Body of pancreas (tissue), 4 donors: Measurements from ENCODE around the gene BMP4. TPM values are rescaled to one million over a fixed set of nuclear protein-coding genes. Genes with fewer than 3 reads are reported as not detected.

ENCODE experiments used
- ATAC-seq: fragments of 150-250 bp; one replicate; pipeline ENCODE4 v1.9.1; 2016
- DNase-seq, 4 donors: peaks; one replicate each; pipeline ENCODE4 v3.0.0-alpha.2; 2019
- H3K27ac ChIP-seq, 4 donors: fragments of 200-600 bp; sonication (generic); 1 replicate in 3 of 4; 2 replicates in 1 of 4; pipeline versions ENCODE4 v1.5.1 to v1.6.1; 2016 to 2019; ENCODE audit warnings: mild to moderate bottlenecking in 1 of 4, mixed read lengths in 1 of 4, moderate library complexity in 1 of 4
- H3K27me3 ChIP-seq, 2 donors: fragments of 200-600 bp; sonication (generic); one replicate each; pipeline ENCODE4 v1.6.0; 2016; ENCODE audit warnings: mild to moderate bottlenecking in 1 of 2
- H3K36me3 ChIP-seq, 2 donors: fragments of 200-600 bp; sonication (generic); replicated peaks in 1 of 2; 2 replicates each; pipeline ENCODE4 v1.5.1; 2016; ENCODE audit warnings: low read depth in 2 of 2; ENCODE audit not compliant: insufficient read depth in 1 of 2
- H3K4me1 ChIP-seq: fragments of 200-600 bp; sonication (generic); one replicate; pipeline ENCODE4 v1.6.0; 2016
- H3K4me3 ChIP-seq, 2 donors: fragments of 200-600 bp; sonication (generic); 1 replicate in 1 of 2; 2 replicates in 1 of 2; pipeline ENCODE4 v1.5.1; 2016 to 2019
- H3K9me3 ChIP-seq, 3 donors: fragments of 200-600 bp; sonication (generic); 1 replicate in 2 of 3; 2 replicates in 1 of 3; pipeline ENCODE4 v1.5.1; 2016
- POLR2A ChIP-seq, 3 donors: fragments of 450-650 bp; IDR thresholded peaks; one replicate each; pipeline ENCODE4 v1.6.1; 2016; ENCODE audit warnings: antibody characterized with exemption in 3 of 3, mild to moderate bottlenecking in 2 of 3
- WGBS, 2 donors: methylation state at CpG; one replicate each; pipeline ENCODE4 v1.1.5; 2017; 5-methylcytosine and 5-hydroxymethylcytosine counted together
- intact Hi-C: fragments of 100-400 bp; cut with DNase I; formaldehyde crosslinking; loops from one replicate; pipeline ENCODE4 v1.15.1; 2023
- total RNA-seq, 2 donors: library from RNA; depleted of rRNA; stranded (reverse); fragments of >200 nt; gene quantifications; one replicate each; pipeline ENCODE4 v1.1.0, GENCODE V29; 2016
- TF ChIP-seq, protein P1 (sequence below), 7 experiments: fragments of 450-650 bp in 4 of 7; fragments of 200-600 bp in 3 of 7; sonication (generic) in 3 of 7; IDR thresholded peaks; one replicate each; pipeline ENCODE4 v1.5.1; 2016 to 2019; ENCODE audit warnings: antibody characterized with exemption in 7 of 7

BMP4 gene
- total RNA-seq, 2 donors from 2014 or later: 5.9 to 8.3 TPM

DNA sequence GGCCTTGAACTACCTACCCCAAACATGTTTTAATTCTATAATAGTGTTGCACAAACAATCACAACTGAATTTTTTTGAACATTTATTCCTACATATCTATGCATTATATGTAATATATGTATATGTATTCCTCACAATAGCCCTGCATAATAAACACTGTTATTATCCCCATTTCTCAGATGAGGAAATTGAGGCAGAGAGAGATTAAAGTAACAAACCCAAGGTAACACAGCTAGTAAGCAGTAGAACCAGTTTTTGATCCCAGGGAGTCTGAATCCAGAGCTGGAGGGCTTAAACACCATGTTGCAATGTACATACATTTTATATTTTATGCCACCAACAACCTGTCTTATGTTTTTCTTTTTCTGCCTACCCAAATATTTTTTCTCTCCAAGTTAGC is 26.5 kb upstream of the BMP4 start:
- ATAC-seq (no peak), DNase-seq (no peak)
- Histone ChIP-seq H3K4me1 (no peaks in the 10 kb centered on the region), H3K27me3 (no peaks in the 10 kb centered on the region), H3K27ac (no peak overlapping the region), H3K4me3 (no peak overlapping the region), H3K9me3 (peaks cover 0 to 14% (median 0%) of the 10 kb centered on the region in 3 donors), H3K36me3 (no peaks in the 10 kb centered on the region)
- intact Hi-C loops: no loop called here
- TF ChIP-seq, protein P1, sequence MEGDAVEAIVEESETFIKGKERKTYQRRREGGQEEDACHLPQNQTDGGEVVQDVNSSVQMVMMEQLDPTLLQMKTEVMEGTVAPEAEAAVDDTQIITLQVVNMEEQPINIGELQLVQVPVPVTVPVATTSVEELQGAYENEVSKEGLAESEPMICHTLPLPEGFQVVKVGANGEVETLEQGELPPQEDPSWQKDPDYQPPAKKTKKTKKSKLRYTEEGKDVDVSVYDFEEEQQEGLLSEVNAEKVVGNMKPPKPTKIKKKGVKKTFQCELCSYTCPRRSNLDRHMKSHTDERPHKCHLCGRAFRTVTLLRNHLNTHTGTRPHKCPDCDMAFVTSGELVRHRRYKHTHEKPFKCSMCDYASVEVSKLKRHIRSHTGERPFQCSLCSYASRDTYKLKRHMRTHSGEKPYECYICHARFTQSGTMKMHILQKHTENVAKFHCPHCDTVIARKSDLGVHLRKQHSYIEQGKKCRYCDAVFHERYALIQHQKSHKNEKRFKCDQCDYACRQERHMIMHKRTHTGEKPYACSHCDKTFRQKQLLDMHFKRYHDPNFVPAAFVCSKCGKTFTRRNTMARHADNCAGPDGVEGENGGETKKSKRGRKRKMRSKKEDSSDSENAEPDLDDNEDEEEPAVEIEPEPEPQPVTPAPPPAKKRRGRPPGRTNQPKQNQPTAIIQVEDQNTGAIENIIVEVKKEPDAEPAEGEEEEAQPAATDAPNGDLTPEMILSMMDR (IDR thresholded peaks at IDR 0.05): no peak
- no peak for TF ChIP-seq POLR2A (IDR thresholded peaks at IDR 0.05)

DNA sequence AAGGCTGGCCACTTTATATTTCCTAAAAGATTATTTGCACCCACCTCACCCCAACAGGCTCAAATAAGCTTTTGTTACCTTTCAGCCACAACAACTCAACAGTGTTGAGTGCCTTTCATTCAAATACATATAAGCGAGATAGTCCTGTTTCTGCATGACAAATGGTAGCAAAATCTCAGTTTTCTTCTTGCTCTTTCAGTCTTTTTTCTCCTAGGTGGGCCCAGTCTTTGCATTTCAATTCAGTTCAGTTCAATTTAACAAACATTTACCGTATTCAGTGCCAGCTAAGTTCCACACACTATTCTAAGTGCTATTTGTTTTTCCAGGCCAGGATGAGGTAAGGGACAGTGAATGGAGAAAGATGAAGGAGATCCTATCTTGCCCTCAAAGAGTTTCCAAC is 25.9 kb upstream of the BMP4 start:
- DNase-seq: no peak
- Histone ChIP-seq H3K27ac (no peak overlapping the region), H3K4me3 (no peak overlapping the region), H3K4me1 (no peaks in the 10 kb centered on the region), H3K27me3 (no peaks in the 10 kb centered on the region), H3K36me3 (no peaks in the 10 kb centered on the region), H3K9me3 (peaks cover 0 to 14% (median 0%) of the 10 kb centered on the region in 3 donors)
- no peak for ATAC-seq
- intact Hi-C loops: no loop called here
- TF ChIP-seq, protein P1 (IDR thresholded peaks at IDR 0.05): no peak
- TF ChIP-seq POLR2A (IDR thresholded peaks at IDR 0.05): no peak
- WGBS, 2 donors: 77 to 80% methylated on average over 2 of the region's 2 CpGs

DNA sequence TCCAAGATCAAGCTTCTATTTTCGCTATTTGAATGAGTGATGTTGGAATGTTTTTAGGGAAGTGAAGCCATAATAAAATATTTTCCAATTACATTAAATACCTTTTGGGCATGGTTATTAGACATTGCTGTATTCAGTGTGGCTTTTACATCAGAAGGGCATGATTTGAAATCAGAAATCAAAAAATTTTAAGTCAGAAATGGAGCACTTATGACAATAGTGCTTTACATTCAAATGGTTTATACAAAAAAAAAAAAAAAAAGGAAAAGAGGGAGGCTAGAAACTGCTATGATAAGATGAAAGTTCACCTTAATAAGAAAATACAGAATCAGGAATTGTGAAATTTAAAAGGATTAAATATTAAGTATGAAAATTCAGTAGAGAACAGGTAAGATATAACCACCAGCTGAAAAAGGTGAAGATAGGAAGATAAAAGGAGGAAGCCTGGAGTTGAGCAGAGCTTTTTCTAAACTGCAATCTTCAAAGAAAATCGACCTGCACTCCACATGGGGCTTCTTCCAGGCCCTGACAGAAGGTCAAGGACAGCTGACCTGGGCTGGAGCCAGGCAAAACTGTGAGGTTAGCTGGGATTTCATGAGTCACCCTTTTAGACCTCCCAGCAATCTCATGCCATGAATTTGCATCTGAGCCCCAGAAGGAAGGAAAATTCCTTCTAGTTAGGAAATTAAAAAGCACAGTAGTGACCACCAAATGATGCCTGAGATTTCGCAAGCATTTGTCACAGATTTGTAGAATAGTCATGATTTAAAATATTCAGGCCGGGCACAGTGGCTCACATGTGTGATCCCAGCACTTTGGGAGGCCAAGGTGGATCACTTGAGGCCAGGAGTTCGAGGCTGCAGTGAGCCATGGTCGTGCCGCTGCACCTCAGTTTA is 23.4 kb upstream of the BMP4 start:
- no peaks in the 10 kb centered on the region for H3K4me1 ChIP-seq
- peaks cover 0 to 8% (median 0%) of the 10 kb centered on the region in 3 donors for H3K9me3 ChIP-seq
- WGBS, 2 donors: 76 to 79% methylated on average over 7 of the region's 7 CpGs
- H3K36me3 ChIP-seq: no peaks in the 10 kb centered on the region
- H3K4me3 ChIP-seq: no peak overlapping the region
- no peaks in the 10 kb centered on the region for H3K27me3 ChIP-seq
- ATAC-seq (peak; percentile 35), DNase-seq (peak in 1 of 4 donors; percentile 11)
- H3K27ac ChIP-seq: no peak overlapping the region
- intact Hi-C loops: no loop called here
- TF ChIP-seq POLR2A (IDR thresholded peaks at IDR 0.05): no peak
- TF ChIP-seq, protein P1 (IDR thresholded peaks at IDR 0.05): no peak

DNA sequence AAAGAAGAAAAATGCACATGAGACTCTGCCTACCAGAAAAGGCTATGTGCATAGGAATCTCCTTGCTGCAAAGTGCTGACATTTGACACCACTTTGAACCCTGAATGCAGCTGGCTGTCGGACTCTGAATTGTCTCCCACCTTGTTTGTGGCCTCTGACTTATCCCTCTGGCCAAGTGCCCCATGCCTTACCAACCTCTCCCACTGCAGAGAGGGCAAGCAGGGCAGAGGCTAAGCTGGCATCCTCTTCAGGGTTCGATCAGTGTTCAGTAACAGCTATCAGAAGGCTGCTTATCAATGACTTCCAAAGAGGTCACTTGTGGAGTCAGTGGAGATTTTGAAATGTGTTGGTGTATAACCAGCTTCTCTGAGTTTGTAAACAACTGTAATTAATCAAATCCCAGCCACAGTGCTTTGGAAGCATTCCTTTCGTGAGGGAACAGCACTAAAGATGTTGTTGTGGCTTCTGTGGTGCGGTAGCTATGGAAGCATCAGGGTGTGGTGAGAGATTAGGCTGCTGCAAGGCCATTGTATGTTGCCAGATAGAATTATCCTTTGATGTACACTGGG is 22.6 kb upstream of the BMP4 start:
- no peak for ATAC-seq
- Histone ChIP-seq H3K4me3 (no peak overlapping the region), H3K27ac (no peak overlapping the region), H3K9me3 (peaks cover 0 to under 1% (median 0%) of the 10 kb centered on the region in 3 donors), H3K36me3 (no peaks in the 10 kb centered on the region), H3K4me1 (no peaks in the 10 kb centered on the region), H3K27me3 (no peaks in the 10 kb centered on the region)
- DNase-seq: no peak
- intact Hi-C loops: no loop called here
- WGBS, 2 donors: 57 to 58% methylated on average over 4 of the region's 4 CpGs
- TF ChIP-seq POLR2A (IDR thresholded peaks at IDR 0.05): no peak
- TF ChIP-seq, protein P1 (IDR thresholded peaks at IDR 0.05): no peak
